GM10248 (cell line): ENCODE results near the gene ELP4.

Source experiments
- CTCF ChIA-PET: fragments of 300-600 bp; sonication (Branson Sonifier 250); formaldehyde crosslinking; extraction: SDS; loops from one replicate; lab custom pipeline; 2021; ENCODE audit warnings: antibody characterized with exemption; lab: Yijun Ruan, JAX
- POLR2A ChIA-PET: fragments of 350-650 bp; sonication (Branson Sonifier 250); formaldehyde crosslinking; extraction: SDS; loops from one replicate; lab custom pipeline; 2020; ENCODE audit warnings: antibody characterized with exemption; lab: Yijun Ruan, JAX
- DNase-seq: peaks from one replicate; pipeline ENCODE4 v3.0.0; 2012; ENCODE audit errors: extremely low spot score
- CTCF ChIP-seq: IDR thresholded peaks from 2 replicates; pipeline ENCODE4 v1.5.1; 2012; ENCODE audit warnings: mild to moderate bottlenecking, low read depth; ENCODE audit errors: extremely low read depth, missing control alignments, control extremely low read depth

Gene ELP4

GRCh38 chr11:31499576-31500178, 9.9 kb upstream of the ELP4 start:
- CTCF ChIA-PET, result no interaction called here
- no peak for TF ChIP-seq CTCF
- POLR2A ChIA-PET, result no interaction called here
- no peak for DNase-seq

GRCh38 chr11:31500560-31500959, 9.0 kb upstream of the ELP4 start:
- POLR2A ChIA-PET, result no interaction called here
- TF ChIP-seq CTCF, result no peak
- CTCF ChIA-PET, result no interaction called here
- DNase-seq, result no peak

GRCh38 chr11:31509051-31509428, 527 bp upstream of the ELP4 start:
- POLR2A ChIA-PET, result no interaction called here
- CTCF ChIA-PET, result interaction anchor here (1.0 kb wide), 1 partner anchor 450 kb away, joined by 3 read pairs; no protein-coding TSS in a partner anchor
- peak; percentile 15 for DNase-seq

GRCh38 chr11:31512117-31512516, 2.5 kb downstream of the ELP4 start:
- no peak for TF ChIP-seq CTCF
- ChIA-PET POLR2A (no interaction called here), CTCF (no interaction called here)
- DNase-seq, result no peak

More at GRCh38 chr11:31509051-31509428, 527 bp upstream of the ELP4 start:
- TF ChIP-seq CTCF, result no peak

GRCh38 chr11:31521497-31522150, 12.1 kb downstream of the ELP4 start:
- no peak for DNase-seq
- POLR2A ChIA-PET, result no interaction called here
- CTCF ChIA-PET, result no interaction called here

GRCh38 chr11:31529189-31529588, 19.6 kb downstream of the ELP4 start:
- no peak for TF ChIP-seq CTCF
- no peak for DNase-seq
- ChIA-PET CTCF (no interaction called here), POLR2A (no interaction called here)

More at GRCh38 chr11:31521497-31522150, 12.1 kb downstream of the ELP4 start:
- no peak for TF ChIP-seq CTCF
